Esophagus squamous epithelium (tissue), 5 donors: ENCODE measurements around the gene RGCC. TPM values are rescaled to one million over a fixed set of nuclear protein-coding genes. Genes with fewer than 3 reads are reported as not detected.

Experiments
- DNase-seq: peaks from one replicate; lab custom pipeline; 2025; lab: John Stamatoyannopoulos, UW
- H3K27ac ChIP-seq, 4 donors: fragments of 200-600 bp; sonication (generic); one replicate each; pipeline ENCODE4 v1.5.1; 2016 to 2019; ENCODE audit warnings: mild to moderate bottlenecking in 1 of 4
- H3K27me3 ChIP-seq, 4 donors: fragments of 200-600 bp; sonication (generic); 1 replicate in 3 of 4; 2 replicates in 1 of 4; pipeline versions ENCODE4 v1.5.1 to v1.6.0; 2017 to 2021; ENCODE audit warnings: antibody characterized with exemption in 1 of 4
- H3K36me3 ChIP-seq, 3 donors: fragments of 200-600 bp; sonication (generic); one replicate each; pipeline ENCODE4 v1.5.1; 2016 to 2019
- H3K4me1 ChIP-seq, 3 donors: fragments of 200-600 bp; sonication (generic); one replicate each; pipeline ENCODE4 v1.5.1; 2017 to 2019
- H3K4me3 ChIP-seq, 4 donors: fragments of 200-600 bp; sonication (generic); 1 replicate in 3 of 4; 2 replicates in 1 of 4; pipeline ENCODE4 v1.5.1; 2016 to 2019; ENCODE audit warnings: mild to moderate bottlenecking in 2 of 4, moderate library complexity in 1 of 4
- H3K9me3 ChIP-seq, 3 donors: fragments of 200-600 bp; sonication (generic); one replicate each; pipeline ENCODE4 v1.5.1; 2016 to 2019
- CTCF ChIP-seq, 6 experiments: fragments of 450-650 bp in 4 of 6; fragments of 200-600 bp in 2 of 6; sonication (generic) in 2 of 6; IDR thresholded peaks; one replicate each; pipeline ENCODE4 v1.5.1; 2016 to 2019; ENCODE audit warnings: antibody characterized with exemption in 6 of 6, mild to moderate bottlenecking in 4 of 6, moderate library complexity in 4 of 6
- POLR2A ChIP-seq, 4 donors: fragments of 450-650 bp; IDR thresholded peaks; one replicate each; pipeline ENCODE4 v1.6.1; 2017; ENCODE audit warnings: antibody characterized with exemption in 4 of 4, mild to moderate bottlenecking in 4 of 4, moderate library complexity in 3 of 4
- WGBS, 2 donors: methylation state at CpG; one replicate each; pipeline ENCODE4 v1.1.5; 2018; 5-methylcytosine and 5-hydroxymethylcytosine counted together
- intact Hi-C: fragments of 100-400 bp; cut with DNase I; formaldehyde crosslinking; loops from one replicate; pipeline ENCODE4 v1.15.0; 2022
- total RNA-seq, 4 donors: library from RNA; depleted of rRNA; stranded (reverse); fragments of >200 nt; gene quantifications; one replicate each; pipeline ENCODE4 v1.1.0, GENCODE V29; 2016
- donor health status: DM: yes; HTN: yes; CAD: no.

RGCC gene
- total RNA-seq, 4 donors from 2014 or later, result 8.5 to 39.7 (median 16.7) TPM

DNA sequence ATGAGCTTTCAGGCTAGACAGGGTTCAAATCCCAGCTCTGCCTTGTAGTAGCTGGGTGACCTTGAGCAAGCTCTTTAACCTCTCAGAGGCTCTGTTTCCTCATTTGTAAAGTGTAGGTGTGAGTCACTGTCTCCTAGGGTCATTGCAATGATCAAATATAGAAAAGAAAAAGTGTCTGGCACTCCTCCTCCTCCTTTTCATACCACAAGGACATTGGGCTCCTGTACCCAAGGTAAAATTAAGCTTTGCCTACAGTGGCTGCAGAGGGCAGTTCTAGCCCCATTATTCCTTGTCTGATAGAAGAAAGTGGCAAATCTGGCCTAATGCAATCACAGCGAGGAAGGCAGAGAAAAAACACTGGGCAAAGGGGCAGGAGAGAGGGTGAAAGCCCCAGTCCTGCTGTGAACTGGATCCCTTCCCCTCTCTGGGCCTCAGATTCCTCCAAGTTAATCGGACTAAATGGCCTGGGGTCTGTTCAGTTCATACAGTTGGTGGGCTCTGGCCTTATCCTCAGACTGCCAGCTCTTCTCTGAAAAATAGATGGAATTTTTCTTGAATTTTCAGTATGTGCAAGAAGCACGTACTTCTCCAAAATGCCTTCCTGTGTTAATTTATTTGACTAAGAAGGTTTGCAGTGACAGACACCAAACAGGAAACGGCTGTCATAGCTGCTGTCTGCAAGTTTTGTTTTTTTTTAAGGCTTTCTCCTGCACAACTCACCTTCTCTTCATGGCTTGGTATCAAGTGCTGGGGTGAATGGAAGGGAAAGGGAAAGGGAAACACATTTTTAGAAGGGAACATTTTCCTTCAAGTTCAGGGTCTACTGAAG, 35.3 kb downstream of the RGCC start:
- Histone ChIP-seq H3K27ac (peak overlapping the region in 3 of 4 donors; percentile 15 to 72 (median 44)), H3K4me3 (no peak overlapping the region), H3K9me3 (no peaks in the 10 kb centered on the region), H3K36me3 (no peaks in the 10 kb centered on the region), H3K4me1 (peaks cover 0 to 50% (median 5%) of the 10 kb centered on the region in 3 donors), H3K27me3 (no peaks in the 10 kb centered on the region)
- intact Hi-C loops, result no loop called here
- TF ChIP-seq POLR2A (IDR thresholded peaks at IDR 0.05) (no peak), CTCF (IDR thresholded peaks at IDR 0.05) (no peak)
- DNase-seq, result no peak
- WGBS, 2 donors, result 38 to 78% methylated on average over 4 of the region's 4 CpGs

GRCh38 chr13:41494202-41494601, 36.9 kb downstream of the RGCC start:
- H3K4me1 ChIP-seq, result peaks cover 0 to 59% (median 5%) of the 10 kb centered on the region in 3 donors
- TF ChIP-seq POLR2A (IDR thresholded peaks at IDR 0.05), result no peak
- no peak for TF ChIP-seq CTCF (IDR thresholded peaks at IDR 0.05)
- 18 to 38% methylated on average over 5 of the region's 6 CpGs for WGBS, 2 donors
- no peaks in the 10 kb centered on the region for H3K27me3 ChIP-seq
- DNase-seq, result no peak
- H3K4me3 ChIP-seq, result no peak overlapping the region
- no peaks in the 10 kb centered on the region for H3K9me3 ChIP-seq
- intact Hi-C loops, result no loop called here
- H3K27ac ChIP-seq, result peak overlapping the region in 3 of 4 donors; percentile 5 to 43 (median 27)
- H3K36me3 ChIP-seq, result no peaks in the 10 kb centered on the region

DNA sequence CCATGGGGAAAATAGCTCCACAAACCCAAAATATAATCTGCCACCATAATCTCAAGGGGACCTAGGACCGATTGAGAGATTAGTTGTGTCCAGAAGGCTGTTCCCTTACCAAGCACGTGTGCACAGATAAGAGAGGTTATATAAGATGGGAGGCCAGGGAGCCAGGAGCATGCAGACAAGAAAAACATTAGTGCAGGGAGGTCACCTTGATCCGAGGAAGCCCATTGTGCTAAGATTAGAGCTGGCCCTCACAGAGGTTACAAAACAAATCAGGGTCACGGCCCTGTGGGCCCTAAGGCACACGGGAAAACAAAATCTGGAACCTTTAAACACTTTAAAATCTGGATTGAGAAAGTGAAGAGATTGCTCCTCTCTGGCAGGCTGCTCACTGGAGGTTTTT, 37.7 kb downstream of the RGCC start:
- no peak for TF ChIP-seq POLR2A (IDR thresholded peaks at IDR 0.05)
- TF ChIP-seq CTCF (IDR thresholded peaks at IDR 0.05), result no peak
- H3K27me3 ChIP-seq, result no peaks in the 10 kb centered on the region
- 38 to 53% methylated on average over 5 of the region's 5 CpGs for WGBS, 2 donors
- no peaks in the 10 kb centered on the region for H3K36me3 ChIP-seq
- H3K9me3 ChIP-seq, result no peaks in the 10 kb centered on the region
- H3K4me1 ChIP-seq, result peaks cover 0 to 68% (median 5%) of the 10 kb centered on the region in 3 donors
- no peak overlapping the region for H3K27ac ChIP-seq
- no peak overlapping the region for H3K4me3 ChIP-seq
- intact Hi-C loops, result no loop called here
- DNase-seq, result no peak

DNA sequence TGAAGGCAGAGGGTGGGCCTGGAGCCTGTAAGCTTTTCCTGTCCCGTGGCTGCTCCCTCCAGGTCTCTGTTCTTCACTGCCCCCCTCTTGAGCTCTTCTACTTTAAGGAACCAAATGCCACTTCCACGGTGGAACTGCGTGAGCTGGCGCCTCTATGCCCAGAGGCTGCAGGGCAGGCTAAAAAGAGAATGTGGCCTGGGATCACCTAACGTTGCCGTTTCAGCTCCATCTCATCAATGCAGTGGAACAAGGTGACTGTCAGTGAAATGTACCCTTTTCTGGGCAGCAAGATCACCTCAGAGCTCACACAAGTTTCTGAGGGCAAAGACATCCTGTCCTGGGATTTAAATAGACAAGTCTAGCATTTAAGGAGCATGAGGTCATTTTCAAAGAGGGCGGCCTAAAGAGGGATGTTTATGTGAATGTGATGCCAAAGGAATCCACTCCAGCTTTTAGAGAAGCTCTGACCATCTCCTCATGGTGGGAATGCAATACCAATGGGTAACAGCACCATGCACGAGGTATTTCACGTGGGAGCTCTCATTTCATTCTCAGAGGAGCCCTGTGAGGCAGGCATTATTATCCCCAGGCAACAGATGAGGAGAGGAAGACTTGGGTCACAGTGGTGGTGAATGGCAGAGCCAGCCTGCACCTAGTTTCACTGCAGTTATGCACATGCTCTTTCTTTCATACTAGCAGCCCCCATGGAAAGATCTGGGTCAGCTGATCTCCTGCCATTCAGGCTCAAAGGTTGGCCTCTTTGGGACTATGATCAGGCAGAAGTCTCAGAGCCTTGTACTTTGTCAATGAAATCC, 39.3 kb downstream of the RGCC start:
- Histone ChIP-seq H3K9me3 (no peaks in the 10 kb centered on the region), H3K4me1 (peaks cover 5 to 77% (median 6%) of the 10 kb centered on the region in 3 donors), H3K36me3 (no peaks in the 10 kb centered on the region), H3K27ac (no peak overlapping the region), H3K27me3 (no peaks in the 10 kb centered on the region), H3K4me3 (no peak overlapping the region)
- DNase-seq, result no peak
- 57 to 60% methylated on average over 6 to 8 of the region's 9 CpGs for WGBS, 2 donors
- intact Hi-C loops, result no loop called here
- no peak for TF ChIP-seq CTCF (IDR thresholded peaks at IDR 0.05)
- no peak for TF ChIP-seq POLR2A (IDR thresholded peaks at IDR 0.05)

- H3K27me3 ChIP-seq, result no peaks in the 10 kb centered on the region
- no peak for TF ChIP-seq POLR2A (IDR thresholded peaks at IDR 0.05)
- TF ChIP-seq CTCF (IDR thresholded peaks at IDR 0.05), result no peak
- H3K36me3 ChIP-seq, result no peaks in the 10 kb centered on the region
- H3K4me1 ChIP-seq, result peaks cover 5 to 69% (median 6%) of the 10 kb centered on the region in 3 donors
- H3K27ac ChIP-seq, result no peak overlapping the region
- intact Hi-C loops, result no loop called here
- DNase-seq, result no peak
- no peak overlapping the region for H3K4me3 ChIP-seq
- 52 to 75% methylated on average over 5 of the region's 5 CpGs for WGBS, 2 donors
- H3K9me3 ChIP-seq, result no peaks in the 10 kb centered on the region
Measured at GRCh38 chr13:41497436-41497835, 40.1 kb downstream of the RGCC start.
